ENCODE measurements around the gene KCNS1. TPM values are rescaled to one million over a fixed set of nuclear protein-coding genes. Genes with fewer than 3 reads are reported as not detected.

KCNS1 gene
- total and polyA plus RNA-seq, 2 of the 8 experiments (the other 6 are each of a cell fraction or from before 2014, with no cell fraction given) = 1.4 to 1.8 TPM

GRCh38 chr20:45067087-45067486 lies 33.8 kb downstream of the KCNS1 start:
- CTCF ChIA-PET (ENCODE audit: partially characterized antibody) = interaction anchor here (0.8 to 2.2 kb wide), 5 partner anchors 18 to 71 kb away, joined by 4 to 11 read pairs (median 5); no protein-coding TSS in a partner anchor
- POLR2A ChIA-PET (ENCODE audit: partially characterized antibody) = interaction anchor here (0.6 to 0.8 kb wide), 2 partner anchors 13 to 32 kb away, joined by 3 read pairs; no protein-coding TSS in a partner anchor
- FAIRE-seq = no peak

More at GRCh38 chr20:45067087-45067486, 33.8 kb downstream of the KCNS1 start:
- no peaks in the 10 kb centered on the region for H3K27me3 ChIP-seq (replicated peaks in 1 of 4; ENCODE audit: control insufficient read depth in 3 of 4, extremely low read depth in 1 of 4, insufficient read depth in 3 of 4, low read length in 3 of 4)
- no peaks in the 10 kb centered on the region for H3K23me2 ChIP-seq (ENCODE audit: low read depth, low read length)
- H3K56ac ChIP-seq (replicated peaks; ENCODE audit: insufficient read length, low read depth, low read length) = no peak overlapping the region
- TF ChIP-seq SUZ12 (IDR thresholded peaks at IDR 0.05; ENCODE audit: low read length) (no peak), SAP30 (IDR thresholded peaks at IDR 0.05; ENCODE audit: insufficient read depth, insufficient replicate concordance, low read length) (no peak), TAF7 (optimal IDR thresholded peaks at IDR 0.05; ENCODE audit: borderline replicate concordance, low read depth, low read length) (no peak)
- no peak overlapping the region for H2BK15ac ChIP-seq (ENCODE audit: low read length)
- H2BK12ac ChIP-seq (ENCODE audit: low read depth, low read length) = no peak overlapping the region
- no peak overlapping the region for H4K91ac ChIP-seq (replicated peaks; ENCODE audit: insufficient read length, low read length)
- no peak overlapping the region for H4K5ac ChIP-seq (ENCODE audit: insufficient read length, low read depth, low read length)
- no peaks in the 10 kb centered on the region for H4K20me1 ChIP-seq (replicated peaks in 1 of 2; ENCODE audit: control insufficient read depth in 1 of 2, insufficient read depth in 2 of 2, low read length in 2 of 2)
- H3K79me1 ChIP-seq (ENCODE audit: low read depth, low read length) = no peaks in the 10 kb centered on the region
- H3K9me3 ChIP-seq (ENCODE audit: insufficient read depth in 2 of 2, low read depth in 1 of 2, low read length in 1 of 2) = no peaks in the 10 kb centered on the region; a peak in 1 of 4 replicates
- H2AFZ ChIP-seq (ENCODE audit: low read length) = no peak overlapping the region
- no peak overlapping the region for H3K23ac ChIP-seq (ENCODE audit: insufficient read length)
- no peak overlapping the region for H4K8ac ChIP-seq (ENCODE audit: extremely low read depth, insufficient read depth, low read length)
- H3K9ac ChIP-seq (replicated peaks in 1 of 4; ENCODE audit: extremely low read depth in 1 of 4, low read depth in 3 of 4, low read length in 3 of 4) = no peak overlapping the region
- H3K14ac ChIP-seq (ENCODE audit: insufficient read length) = no peak overlapping the region
- no peaks in the 10 kb centered on the region for H3K36me3 ChIP-seq (ENCODE audit: control insufficient read depth in 2 of 4, insufficient read depth in 4 of 4, low read length in 3 of 4)
- H2BK5ac ChIP-seq (ENCODE audit: low read depth, low read length) = no peak overlapping the region
- DNase-seq (ENCODE audit: low read depth in 1 of 2, low spot score in 2 of 2) = no peak
- H2AK5ac ChIP-seq (ENCODE audit: low read depth, low read length) = no peak overlapping the region
- H3K27ac ChIP-seq (ENCODE audit: low read depth, low read length) = no peak overlapping the region
- H3K4ac ChIP-seq (replicated peaks; ENCODE audit: insufficient read length, low read depth, low read length) = no peak overlapping the region
- no peak overlapping the region for H2BK20ac ChIP-seq (ENCODE audit: low read length)
- H3K79me2 ChIP-seq (ENCODE audit: control insufficient read depth in 1 of 2, insufficient read depth in 2 of 2, low read length in 2 of 2) = peaks cover 0 to 3% of the 10 kb centered on the region in 2 experiments; a peak in 1 of 4 replicates
- H3K4me1 ChIP-seq (replicated peaks in 1 of 4; ENCODE audit: control insufficient read depth in 3 of 4, insufficient read depth in 4 of 4, low read length in 3 of 4) = peaks cover 0 to 2% (median 0%) of the 10 kb centered on the region in 4 experiments; a peak in 1 of 7 replicates
- no peak overlapping the region for H2BK120ac ChIP-seq (replicated peaks; ENCODE audit: low read depth, low read length)
- no peak overlapping the region for H3K18ac ChIP-seq (ENCODE audit: extremely low read depth, low read length)
- H3K4me3 ChIP-seq (ENCODE audit: extremely low read depth in 1 of 4, insufficient read depth in 2 of 4, low read depth in 3 of 4, low read length in 4 of 4) = no peak overlapping the region
- 96% methylated on average over 4 of the region's 4 CpGs; no CpG with 5 or more reads in 1 of the 2 experiments for WGBS, 2 experiments (ENCODE audit: extremely low coverage in 1 of 2, insufficient coverage in 1 of 2, insufficient read length in 1 of 2, insufficient replicate concordance in 2 of 2, low coverage in 1 of 2, low lambda C conversion rate in 2 of 2, missing lambda C conversion rate in 1 of 2)
- no peak overlapping the region for H3K4me2 ChIP-seq (ENCODE audit: insufficient read depth in 1 of 2, low read depth in 2 of 2, low read length in 2 of 2)
